HEK293 (cell line): Measurements from ENCODE around the gene GRM4.

ENCODE experiments used
- ZNF274 ChIP-seq, 2 experiments: fragments of 200-500 bp in 1 of 2; fragments of 450-650 bp in 1 of 2; sonication (Bioruptor generic) in 1 of 2; formaldehyde crosslinking in 1 of 2; IDR thresholded peaks; 2 replicates each; pipeline versions ENCODE4 v1.5.1 to v1.6.1; 2014 to 2016; ENCODE audit warnings: borderline replicate concordance in 1 of 2, inconsistent platforms in 1 of 2, low read length in 1 of 2, missing biosample characterization in 1 of 2, missing genetic modification characterization in 1 of 2
- TF ChIP-seq, protein P1 (sequence below): fragments of 450-650 bp; formaldehyde crosslinking; IDR thresholded peaks from 2 replicates; pipeline ENCODE4 v1.5.1; 2016; ENCODE audit warnings: missing biosample characterization, missing genetic modification characterization

- TF ChIP-seq ZNF274 (IDR thresholded peaks at IDR 0.05; ENCODE audit: low read length) (no peak), ZNF274 (tag by site-specific recombination; IDR thresholded peaks at IDR 0.05; ENCODE audit: borderline replicate concordance) (no peak)
- TF ChIP-seq, protein P1, sequence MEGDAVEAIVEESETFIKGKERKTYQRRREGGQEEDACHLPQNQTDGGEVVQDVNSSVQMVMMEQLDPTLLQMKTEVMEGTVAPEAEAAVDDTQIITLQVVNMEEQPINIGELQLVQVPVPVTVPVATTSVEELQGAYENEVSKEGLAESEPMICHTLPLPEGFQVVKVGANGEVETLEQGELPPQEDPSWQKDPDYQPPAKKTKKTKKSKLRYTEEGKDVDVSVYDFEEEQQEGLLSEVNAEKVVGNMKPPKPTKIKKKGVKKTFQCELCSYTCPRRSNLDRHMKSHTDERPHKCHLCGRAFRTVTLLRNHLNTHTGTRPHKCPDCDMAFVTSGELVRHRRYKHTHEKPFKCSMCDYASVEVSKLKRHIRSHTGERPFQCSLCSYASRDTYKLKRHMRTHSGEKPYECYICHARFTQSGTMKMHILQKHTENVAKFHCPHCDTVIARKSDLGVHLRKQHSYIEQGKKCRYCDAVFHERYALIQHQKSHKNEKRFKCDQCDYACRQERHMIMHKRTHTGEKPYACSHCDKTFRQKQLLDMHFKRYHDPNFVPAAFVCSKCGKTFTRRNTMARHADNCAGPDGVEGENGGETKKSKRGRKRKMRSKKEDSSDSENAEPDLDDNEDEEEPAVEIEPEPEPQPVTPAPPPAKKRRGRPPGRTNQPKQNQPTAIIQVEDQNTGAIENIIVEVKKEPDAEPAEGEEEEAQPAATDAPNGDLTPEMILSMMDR (tag by site-specific recombination), result no peak
Observed at GRCh38 chr6:34096814-34097213, 49.1 kb downstream of the GRM4 start.
